Renal cortex interstitium (tissue), 11 donors: ENCODE measurements around the gene HYAL2. TPM values are rescaled to one million over a fixed set of nuclear protein-coding genes. Genes with fewer than 3 reads are reported as not detected.

Source experiments
- DNase-seq, 11 donors: peaks; one replicate each; pipeline ENCODE4 v3.0.0-alpha.2; 2013; ENCODE audit warnings: low read depth in 9 of 11, low spot score in 4 of 11; ENCODE audit errors: extremely low read depth in 1 of 11
- polyA plus RNA-seq, 3 donors: library from polyadenylated mRNA; unstranded; fragments of 120-200 nt; gene quantifications; one replicate each; pipeline ENCODE4 v1.2.1, GENCODE V29; 2013; ENCODE audit not compliant: insufficient read length in 3 of 3

The HYAL2 gene
- polyA plus RNA-seq, 3 donors: 57.0 to 86.5 (median 71.4) TPM

- DNase-seq: peak; percentile 87 to 98 (median 97)
Measured at GRCh38 chr3:50337175-50337861, 14.8 kb upstream of the HYAL2 start.

- no peak for DNase-seq
Measured at GRCh38 chr3:50336452-50337174, 14.1 kb upstream of the HYAL2 start.

GRCh38 chr3:50334339-50335075 is 12.0 kb upstream of the HYAL2 start:
- no peak for DNase-seq

- no peak for DNase-seq
Measured at GRCh38 chr3:50333744-50334328, 11.3 kb upstream of the HYAL2 start.

GRCh38 chr3:50331364-50331907 is 8.9 kb upstream of the HYAL2 start:
- no peak for DNase-seq

- no peak for DNase-seq
Measured at GRCh38 chr3:50330330-50330729, 7.8 kb upstream of the HYAL2 start.

GRCh38 chr3:50327943-50328691 is 5.6 kb upstream of the HYAL2 start, which contains the start of gene TUSC2:
Gene TUSC2 (minus strand): TSS chr3:50328223. CDS start chr3:50328099, 124 bp downstream.
- DNase-seq: peak; percentile 89 to 98 (median 96)

- DNase-seq: no peak
Measured at GRCh38 chr3:50327129-50327528, 4.6 kb upstream of the HYAL2 start.

- no peak for DNase-seq
Measured at GRCh38 chr3:50326182-50326541, 3.6 kb upstream of the HYAL2 start.

GRCh38 chr3:50325497-50326181 is 3.1 kb upstream of the HYAL2 start:
- no peak for DNase-seq

- no peak for DNase-seq
Measured at GRCh38 chr3:50325113-50325480, 2.6 kb upstream of the HYAL2 start.

GRCh38 chr3:50324351-50325112 is 2.0 kb upstream of the HYAL2 start:
- DNase-seq: no peak

GRCh38 chr3:50323614-50324199 is 1.2 kb upstream of the HYAL2 start:
- no peak for DNase-seq

GRCh38 chr3:50323092-50323600 is 601 bp upstream of the HYAL2 start:
- no peak for DNase-seq

GRCh38 chr3:50322115-50322385 is 495 bp downstream of the HYAL2 start:
- no peak for DNase-seq

GRCh38 chr3:50321336-50322114 is 1.0 kb downstream of the HYAL2 start:
- DNase-seq: peak; percentile 74 to 88 (median 85)
